ENCODE data around the gene HS3ST5. TPM values are rescaled to one million over a fixed set of nuclear protein-coding genes. Genes with fewer than 3 reads are reported as not detected.

The HS3ST5 gene
- total and polyA plus RNA-seq, 2 experiments from 2014 or later, result 2.8 to 3.5 TPM

DNA sequence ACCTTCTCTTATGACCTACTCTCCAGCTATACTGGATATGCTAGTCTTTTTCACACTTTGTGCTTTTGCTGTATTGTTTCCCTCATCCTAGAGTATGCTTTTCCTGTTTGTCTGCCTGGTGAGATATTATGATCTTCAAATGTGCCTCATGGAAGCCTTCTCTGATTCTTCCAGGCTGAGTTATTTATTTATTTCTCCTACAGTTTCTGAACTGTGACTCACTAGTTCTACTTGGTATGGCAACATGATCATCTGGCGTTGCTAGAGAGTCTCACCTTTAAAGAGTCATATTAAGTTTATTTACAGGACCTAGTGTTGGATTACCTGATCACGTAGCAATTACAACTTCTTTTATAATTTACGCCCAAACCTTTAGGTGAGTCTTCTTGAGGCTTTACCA is 290.7 kb downstream of the HS3ST5 start (continued):
- TF ChIP-seq, protein P1, sequence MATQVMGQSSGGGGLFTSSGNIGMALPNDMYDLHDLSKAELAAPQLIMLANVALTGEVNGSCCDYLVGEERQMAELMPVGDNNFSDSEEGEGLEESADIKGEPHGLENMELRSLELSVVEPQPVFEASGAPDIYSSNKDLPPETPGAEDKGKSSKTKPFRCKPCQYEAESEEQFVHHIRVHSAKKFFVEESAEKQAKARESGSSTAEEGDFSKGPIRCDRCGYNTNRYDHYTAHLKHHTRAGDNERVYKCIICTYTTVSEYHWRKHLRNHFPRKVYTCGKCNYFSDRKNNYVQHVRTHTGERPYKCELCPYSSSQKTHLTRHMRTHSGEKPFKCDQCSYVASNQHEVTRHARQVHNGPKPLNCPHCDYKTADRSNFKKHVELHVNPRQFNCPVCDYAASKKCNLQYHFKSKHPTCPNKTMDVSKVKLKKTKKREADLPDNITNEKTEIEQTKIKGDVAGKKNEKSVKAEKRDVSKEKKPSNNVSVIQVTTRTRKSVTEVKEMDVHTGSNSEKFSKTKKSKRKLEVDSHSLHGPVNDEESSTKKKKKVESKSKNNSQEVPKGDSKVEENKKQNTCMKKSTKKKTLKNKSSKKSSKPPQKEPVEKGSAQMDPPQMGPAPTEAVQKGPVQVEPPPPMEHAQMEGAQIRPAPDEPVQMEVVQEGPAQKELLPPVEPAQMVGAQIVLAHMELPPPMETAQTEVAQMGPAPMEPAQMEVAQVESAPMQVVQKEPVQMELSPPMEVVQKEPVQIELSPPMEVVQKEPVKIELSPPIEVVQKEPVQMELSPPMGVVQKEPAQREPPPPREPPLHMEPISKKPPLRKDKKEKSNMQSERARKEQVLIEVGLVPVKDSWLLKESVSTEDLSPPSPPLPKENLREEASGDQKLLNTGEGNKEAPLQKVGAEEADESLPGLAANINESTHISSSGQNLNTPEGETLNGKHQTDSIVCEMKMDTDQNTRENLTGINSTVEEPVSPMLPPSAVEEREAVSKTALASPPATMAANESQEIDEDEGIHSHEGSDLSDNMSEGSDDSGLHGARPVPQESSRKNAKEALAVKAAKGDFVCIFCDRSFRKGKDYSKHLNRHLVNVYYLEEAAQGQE (IDR thresholded peaks at IDR 0.05; ENCODE audit: unreplicated experiment), result no peak
- TF ChIP-seq POLR2AphosphoS5 (IDR thresholded peaks at IDR 0.05; ENCODE audit: low read depth), result no peak
- no peak for TF ChIP-seq EZH2 (IDR thresholded peaks at IDR 0.05; ENCODE audit: low read depth, unreplicated experiment)

DNA sequence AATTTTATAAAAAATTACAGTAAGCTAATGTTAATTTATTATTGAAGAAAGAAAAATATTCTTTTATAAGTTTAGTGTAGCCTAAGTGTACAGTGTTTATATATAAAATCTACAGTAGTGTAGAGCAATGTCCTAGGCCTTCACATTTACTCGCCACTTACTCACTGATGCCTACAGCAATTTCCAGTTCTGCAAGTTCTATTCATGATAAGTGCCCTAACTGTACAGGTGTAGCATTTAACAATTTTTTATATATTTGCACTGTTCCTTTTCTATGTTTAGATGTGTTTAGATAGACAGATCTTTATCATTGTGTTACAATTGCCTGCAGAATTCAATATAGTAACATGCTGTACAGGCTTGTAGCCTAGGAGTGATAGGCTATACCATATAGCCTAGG is 291.8 kb downstream of the HS3ST5 start:
- H3K4me1 ChIP-seq (ENCODE audit: insufficient read depth), result no peaks in the 10 kb centered on the region
- no peak for ATAC-seq
- no peaks in the 10 kb centered on the region for H3F3A ChIP-seq (replicated peaks; ENCODE audit: low read depth)
- TF ChIP-seq EZH2 (IDR thresholded peaks at IDR 0.05; ENCODE audit: low read depth, unreplicated experiment) (no peak), CREB1 (CRISPR knock-in tag; IDR thresholded peaks at IDR 0.05; ENCODE audit: low read depth) (no peak), STAT1 (IDR thresholded peaks at IDR 0.05; ENCODE audit: unreplicated experiment) (no peak), NANOG (IDR thresholded peaks at IDR 0.05; ENCODE audit: borderline replicate concordance) (no peak), ZNF331 (CRISPR knock-in tag; IDR thresholded peaks at IDR 0.05; ENCODE audit: low read depth) (no peak), ZNF114 (CRISPR knock-in tag; IDR thresholded peaks at IDR 0.05) (no peak), POLR2AphosphoS5 (IDR thresholded peaks at IDR 0.05; ENCODE audit: low read depth) (no peak), EZH2phosphoT487 (IDR thresholded peaks at IDR 0.05; ENCODE audit: unreplicated experiment) (no peak)
- TF ChIP-seq, protein P1 (IDR thresholded peaks at IDR 0.05; ENCODE audit: unreplicated experiment), result no peak
- TF ChIP-seq, protein P2, sequence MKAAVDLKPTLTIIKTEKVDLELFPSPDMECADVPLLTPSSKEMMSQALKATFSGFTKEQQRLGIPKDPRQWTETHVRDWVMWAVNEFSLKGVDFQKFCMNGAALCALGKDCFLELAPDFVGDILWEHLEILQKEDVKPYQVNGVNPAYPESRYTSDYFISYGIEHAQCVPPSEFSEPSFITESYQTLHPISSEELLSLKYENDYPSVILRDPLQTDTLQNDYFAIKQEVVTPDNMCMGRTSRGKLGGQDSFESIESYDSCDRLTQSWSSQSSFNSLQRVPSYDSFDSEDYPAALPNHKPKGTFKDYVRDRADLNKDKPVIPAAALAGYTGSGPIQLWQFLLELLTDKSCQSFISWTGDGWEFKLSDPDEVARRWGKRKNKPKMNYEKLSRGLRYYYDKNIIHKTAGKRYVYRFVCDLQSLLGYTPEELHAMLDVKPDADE (IDR thresholded peaks at IDR 0.05), result no peak
- TF ChIP-seq, protein P3, sequence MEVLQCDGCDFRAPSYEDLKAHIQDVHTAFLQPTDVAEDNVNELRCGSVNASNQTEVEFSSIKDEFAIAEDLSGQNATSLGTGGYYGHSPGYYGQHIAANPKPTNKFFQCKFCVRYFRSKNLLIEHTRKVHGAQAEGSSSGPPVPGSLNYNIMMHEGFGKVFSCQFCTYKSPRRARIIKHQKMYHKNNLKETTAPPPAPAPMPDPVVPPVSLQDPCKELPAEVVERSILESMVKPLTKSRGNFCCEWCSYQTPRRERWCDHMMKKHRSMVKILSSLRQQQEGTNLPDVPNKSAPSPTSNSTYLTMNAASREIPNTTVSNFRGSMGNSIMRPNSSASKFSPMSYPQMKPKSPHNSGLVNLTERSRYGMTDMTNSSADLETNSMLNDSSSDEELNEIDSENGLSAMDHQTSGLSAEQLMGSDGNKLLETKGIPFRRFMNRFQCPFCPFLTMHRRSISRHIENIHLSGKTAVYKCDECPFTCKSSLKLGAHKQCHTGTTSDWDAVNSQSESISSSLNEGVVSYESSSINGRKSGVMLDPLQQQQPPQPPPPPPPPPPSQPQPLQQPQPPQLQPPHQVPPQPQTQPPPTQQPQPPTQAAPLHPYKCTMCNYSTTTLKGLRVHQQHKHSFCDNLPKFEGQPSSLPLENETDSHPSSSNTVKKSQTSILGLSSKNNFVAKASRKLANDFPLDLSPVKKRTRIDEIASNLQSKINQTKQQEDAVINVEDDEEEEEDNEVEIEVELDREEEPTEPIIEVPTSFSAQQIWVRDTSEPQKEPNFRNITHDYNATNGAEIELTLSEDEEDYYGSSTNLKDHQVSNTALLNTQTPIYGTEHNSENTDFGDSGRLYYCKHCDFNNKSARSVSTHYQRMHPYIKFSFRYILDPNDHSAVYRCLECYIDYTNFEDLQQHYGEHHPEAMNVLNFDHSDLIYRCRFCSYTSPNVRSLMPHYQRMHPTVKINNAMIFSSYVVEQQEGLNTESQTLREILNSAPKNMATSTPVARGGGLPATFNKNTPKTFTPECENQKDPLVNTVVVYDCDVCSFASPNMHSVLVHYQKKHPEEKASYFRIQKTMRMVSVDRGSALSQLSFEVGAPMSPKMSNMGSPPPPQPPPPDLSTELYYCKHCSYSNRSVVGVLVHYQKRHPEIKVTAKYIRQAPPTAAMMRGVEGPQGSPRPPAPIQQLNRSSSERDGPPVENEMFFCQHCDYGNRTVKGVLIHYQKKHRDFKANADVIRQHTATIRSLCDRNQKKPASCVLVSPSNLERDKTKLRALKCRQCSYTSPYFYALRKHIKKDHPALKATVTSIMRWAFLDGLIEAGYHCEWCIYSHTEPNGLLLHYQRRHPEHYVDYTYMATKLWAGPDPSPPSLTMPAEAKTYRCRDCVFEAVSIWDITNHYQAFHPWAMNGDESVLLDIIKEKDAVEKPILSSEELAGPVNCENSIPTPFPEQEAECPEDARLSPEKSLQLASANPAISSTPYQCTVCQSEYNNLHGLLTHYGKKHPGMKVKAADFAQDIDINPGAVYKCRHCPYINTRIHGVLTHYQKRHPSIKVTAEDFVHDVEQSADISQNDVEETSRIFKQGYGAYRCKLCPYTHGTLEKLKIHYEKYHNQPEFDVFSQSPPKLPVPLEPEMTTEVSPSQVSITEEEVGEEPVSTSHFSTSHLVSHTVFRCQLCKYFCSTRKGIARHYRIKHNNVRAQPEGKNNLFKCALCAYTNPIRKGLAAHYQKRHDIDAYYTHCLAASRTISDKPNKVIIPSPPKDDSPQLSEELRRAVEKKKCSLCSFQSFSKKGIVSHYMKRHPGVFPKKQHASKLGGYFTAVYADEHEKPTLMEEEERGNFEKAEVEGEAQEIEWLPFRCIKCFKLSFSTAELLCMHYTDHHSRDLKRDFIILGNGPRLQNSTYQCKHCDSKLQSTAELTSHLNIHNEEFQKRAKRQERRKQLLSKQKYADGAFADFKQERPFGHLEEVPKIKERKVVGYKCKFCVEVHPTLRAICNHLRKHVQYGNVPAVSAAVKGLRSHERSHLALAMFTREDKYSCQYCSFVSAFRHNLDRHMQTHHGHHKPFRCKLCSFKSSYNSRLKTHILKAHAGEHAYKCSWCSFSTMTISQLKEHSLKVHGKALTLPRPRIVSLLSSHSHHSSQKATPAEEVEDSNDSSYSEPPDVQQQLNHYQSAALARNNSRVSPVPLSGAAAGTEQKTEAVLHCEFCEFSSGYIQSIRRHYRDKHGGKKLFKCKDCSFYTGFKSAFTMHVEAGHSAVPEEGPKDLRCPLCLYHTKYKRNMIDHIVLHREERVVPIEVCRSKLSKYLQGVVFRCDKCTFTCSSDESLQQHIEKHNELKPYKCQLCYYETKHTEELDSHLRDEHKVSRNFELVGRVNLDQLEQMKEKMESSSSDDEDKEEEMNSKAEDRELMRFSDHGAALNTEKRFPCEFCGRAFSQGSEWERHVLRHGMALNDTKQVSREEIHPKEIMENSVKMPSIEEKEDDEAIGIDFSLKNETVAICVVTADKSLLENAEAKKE (CRISPR knock-in tag; IDR thresholded peaks at IDR 0.05), result no peak

More for the DNA sequence above, 291.8 kb downstream of the HS3ST5 start:
- H3K36me3 Mint-ChIP-seq (ENCODE audit: low read depth), result peaks cover 4% of the 10 kb centered on the region; the same call in 2 of the 3 replicates
- 0 out of 2 replicates have a peak, but pooled peaks cover 2% of the 10 kb centered on the region for H3K9me2 ChIP-seq (ENCODE audit: insufficient read depth)
- no peak overlapping the region for H3K4me2 ChIP-seq
- H3K27me3 ChIP-seq (ENCODE audit: insufficient read depth), result no peaks in the 10 kb centered on the region
- no peaks in the 10 kb centered on the region for H3K36me3 ChIP-seq (ENCODE audit: insufficient read depth)
- peaks cover 5% of the 10 kb centered on the region for H3K9me3 Mint-ChIP-seq
- no peak overlapping the region for H3K4me3 ChIP-seq
- H3K27ac ChIP-seq (ENCODE audit: low read depth), result no peak overlapping the region
- peaks cover 2% of the 10 kb centered on the region for H3K27me3 Mint-ChIP-seq (ENCODE audit: insufficient read depth, low read depth, poor library complexity)
- H3K4me1 Mint-ChIP-seq, result peaks cover 14% of the 10 kb centered on the region
- DNase-seq (ENCODE audit: low spot score), result no peak
- H4K20me1 ChIP-seq (replicated peaks; ENCODE audit: insufficient read depth), result no peaks in the 10 kb centered on the region
- H3K4me3 Mint-ChIP-seq, result no peak overlapping the region
- no peak overlapping the region for H2AFZ ChIP-seq
- H3K79me2 ChIP-seq (replicated peaks; ENCODE audit: insufficient read depth), result no peaks in the 10 kb centered on the region
- H3K27ac Mint-ChIP-seq, result no peak overlapping the region

All from GM23338 (cell line).